HK-2 (cell line): ENCODE measurements around the gene NTRK2.

Experiments used
- DNase-seq: peaks from one replicate; pipeline ENCODE4 v3.0.0-alpha.2; 2018; ENCODE audit not compliant: unreplicated experiment

NTRK2 gene

DNA sequence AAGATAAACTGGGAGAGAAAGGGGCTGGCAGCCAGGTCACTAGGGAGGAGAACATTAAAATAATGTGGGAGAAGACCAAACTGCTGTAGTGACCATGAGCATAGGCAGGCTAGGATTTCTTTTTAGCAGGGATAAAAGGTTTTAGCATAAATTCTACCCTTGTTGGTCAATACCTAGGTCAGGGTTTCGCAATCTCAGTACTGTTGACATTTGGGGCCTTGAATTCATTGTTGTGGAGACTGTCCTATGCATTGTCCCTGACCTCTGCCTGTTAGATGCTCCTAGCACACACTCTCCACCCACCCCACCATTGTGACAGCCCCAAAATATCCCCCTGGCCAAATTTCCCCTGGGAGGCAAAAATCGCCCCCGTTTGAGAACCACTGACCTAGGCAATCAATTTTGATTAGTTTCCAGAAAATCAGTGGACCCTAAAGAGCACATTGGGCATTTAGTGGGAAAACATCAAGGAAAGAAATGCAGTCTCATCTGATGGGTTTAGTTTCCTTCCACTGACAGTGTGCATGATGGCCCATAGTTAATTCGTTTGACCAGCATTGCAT is 181.4 kb downstream of the NTRK2 start:
- no peak for DNase-seq

DNA sequence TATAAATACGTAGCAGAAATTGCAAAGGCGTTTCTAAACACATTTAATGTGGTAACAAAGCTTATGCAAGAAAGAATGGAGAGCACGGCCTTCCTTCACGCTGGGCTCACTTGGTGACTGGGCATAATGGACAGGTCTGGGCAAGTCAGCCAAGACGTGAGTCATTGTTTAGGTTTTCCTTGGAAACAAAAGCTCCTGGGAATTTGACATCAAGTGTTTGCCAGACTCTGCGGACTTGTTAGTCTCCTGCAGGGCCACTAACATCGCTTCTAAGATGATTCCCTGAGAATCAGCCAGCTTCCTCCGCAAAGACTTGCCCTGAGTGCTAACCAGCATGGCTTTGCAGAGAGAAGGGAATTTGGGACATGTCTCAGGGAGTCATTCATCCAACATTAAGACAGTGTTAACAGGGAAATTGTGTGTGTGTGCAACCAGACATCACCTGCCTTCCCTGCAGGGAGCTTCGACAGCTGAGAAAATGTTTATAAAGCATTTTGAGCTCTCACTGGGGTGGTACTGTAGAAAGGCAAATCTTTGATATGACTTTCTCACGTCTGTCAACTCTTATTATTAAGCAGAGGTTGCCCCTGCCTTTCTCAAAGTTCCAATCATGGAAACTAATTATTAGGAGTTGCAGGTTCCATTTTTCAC is 182.5 kb downstream of the NTRK2 start:
- no peak for DNase-seq

GRCh38 chr9:84852617-84853301 is 183.2 kb downstream of the NTRK2 start:
- DNase-seq: no peak

- DNase-seq: no peak
Observed at GRCh38 chr9:84856181-84856632, 186.7 kb downstream of the NTRK2 start.

DNA sequence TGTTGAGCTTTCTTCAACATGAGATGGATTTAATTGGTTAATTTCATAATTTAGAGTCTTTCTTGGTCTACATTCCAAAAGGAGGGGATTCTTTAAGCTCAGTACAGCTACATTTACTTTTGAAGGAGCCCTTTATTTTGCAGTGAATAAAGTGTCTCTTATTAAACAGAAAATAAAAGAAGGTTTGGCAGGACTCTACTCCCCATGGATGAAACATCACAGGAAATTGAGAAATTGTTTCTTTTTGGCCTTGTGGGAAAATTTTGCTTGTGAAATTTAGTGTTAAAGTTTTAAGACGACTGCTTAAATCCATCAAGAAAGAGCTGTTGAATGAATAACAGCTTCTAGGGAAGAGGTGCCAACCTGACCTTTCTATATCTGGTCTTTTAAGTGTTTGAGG is 187.7 kb downstream of the NTRK2 start:
- DNase-seq: no peak

GRCh38 chr9:84858364-84858763 is 188.8 kb downstream of the NTRK2 start:
- DNase-seq: no peak

DNA sequence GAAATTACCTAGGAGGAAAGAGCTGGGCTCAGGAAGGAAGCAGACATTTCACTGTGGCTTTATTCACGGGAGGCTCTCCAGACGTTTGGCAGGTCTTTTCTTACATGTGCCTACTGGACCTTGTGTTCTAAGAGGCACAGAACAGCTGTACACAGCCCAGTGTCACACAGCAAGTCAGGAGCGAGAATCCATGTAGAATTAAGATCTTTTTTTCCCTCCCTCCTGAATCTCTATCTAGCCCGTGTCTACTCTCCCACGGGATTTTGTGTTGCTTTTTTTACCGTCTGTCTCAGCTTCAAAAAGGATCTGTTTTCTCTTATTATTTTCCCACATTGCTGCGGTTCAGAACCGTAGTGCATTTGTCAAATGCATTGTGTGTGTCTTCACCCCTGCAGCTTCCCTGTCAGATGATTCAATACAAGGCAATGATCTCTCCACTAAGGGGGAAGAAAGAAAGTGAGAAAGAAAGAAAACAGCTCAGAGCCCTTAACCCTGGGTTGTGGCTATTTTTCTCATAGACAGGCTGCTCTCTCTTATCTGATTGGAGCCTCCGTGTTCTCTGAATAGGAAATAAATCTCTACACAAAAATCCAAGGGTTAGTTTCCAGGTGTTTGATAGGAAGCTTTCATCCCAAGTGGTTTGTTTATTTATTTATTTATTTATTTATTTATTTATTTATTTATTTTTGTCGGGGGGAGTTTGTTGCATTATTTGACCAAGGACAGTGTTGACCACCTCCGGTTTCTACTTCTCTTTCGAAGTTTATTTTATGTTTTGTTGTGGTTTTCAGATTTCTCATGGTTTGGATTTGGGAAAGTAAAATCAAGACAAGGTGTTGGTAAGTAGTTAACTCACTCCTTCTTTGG is 191.0 kb downstream of the NTRK2 start:
- no peak for DNase-seq

DNA sequence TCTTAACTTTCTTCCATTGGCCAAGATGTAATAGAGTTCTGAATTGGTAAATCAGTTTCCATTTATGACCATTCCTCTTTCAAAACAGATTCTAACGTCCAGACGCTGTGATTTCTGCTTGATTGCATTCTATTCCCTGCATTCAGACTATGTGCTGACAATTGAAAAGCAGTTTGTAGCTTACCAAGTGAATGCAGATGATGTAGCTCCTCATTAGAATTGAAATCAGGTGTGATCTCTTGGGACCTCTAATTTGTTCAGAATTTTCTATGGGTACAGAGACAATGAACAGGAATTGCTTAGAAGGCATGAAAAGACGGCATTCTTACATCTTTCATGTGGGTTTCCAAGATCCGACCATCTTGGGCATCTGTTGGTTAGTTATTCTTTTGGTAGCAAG is 191.9 kb downstream of the NTRK2 start:
- no peak for DNase-seq

DNA sequence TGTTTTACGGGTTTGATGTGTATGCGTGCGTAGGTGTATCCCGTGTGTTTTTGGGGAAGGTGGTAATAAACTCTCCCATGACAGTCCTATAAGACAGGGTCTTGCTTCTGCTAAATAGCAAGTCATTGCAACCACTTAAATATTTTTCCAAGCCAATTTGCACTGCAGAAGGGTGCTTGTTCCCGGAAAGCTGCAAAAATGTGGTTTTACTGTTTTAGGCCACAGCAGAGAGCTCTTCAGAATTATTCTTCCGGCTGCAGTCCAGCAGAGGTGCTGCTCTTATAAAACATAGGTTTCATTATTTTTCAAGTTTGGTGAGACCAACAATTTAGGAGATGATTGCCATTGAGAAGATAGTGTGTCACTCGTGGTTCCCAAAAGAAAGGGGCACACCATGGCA is 192.8 kb downstream of the NTRK2 start:
- no peak for DNase-seq

DNA sequence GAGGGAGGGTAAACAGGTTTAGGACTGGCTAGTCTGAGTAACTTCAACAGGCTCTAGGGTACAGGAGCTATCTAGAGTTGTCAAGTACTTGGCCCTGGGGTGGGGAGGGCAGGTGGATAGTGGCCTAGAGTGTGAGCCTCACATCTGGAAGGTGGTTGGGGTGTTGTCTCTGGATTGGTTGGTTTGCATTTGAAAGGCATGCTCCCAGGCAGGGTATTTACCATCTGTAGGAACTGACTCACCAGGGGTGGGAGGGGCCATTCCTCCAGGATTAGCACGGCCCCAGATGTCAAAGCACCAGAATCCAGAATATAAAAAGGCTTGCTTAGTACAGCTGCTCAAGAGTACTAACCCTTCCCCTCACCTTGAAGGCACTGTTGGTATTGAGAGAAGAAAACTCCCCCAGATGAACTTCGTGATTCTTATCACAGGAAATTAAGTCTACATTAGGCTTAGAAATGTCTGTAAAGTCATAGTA is 193.3 kb downstream of the NTRK2 start:
- DNase-seq: no peak

DNA sequence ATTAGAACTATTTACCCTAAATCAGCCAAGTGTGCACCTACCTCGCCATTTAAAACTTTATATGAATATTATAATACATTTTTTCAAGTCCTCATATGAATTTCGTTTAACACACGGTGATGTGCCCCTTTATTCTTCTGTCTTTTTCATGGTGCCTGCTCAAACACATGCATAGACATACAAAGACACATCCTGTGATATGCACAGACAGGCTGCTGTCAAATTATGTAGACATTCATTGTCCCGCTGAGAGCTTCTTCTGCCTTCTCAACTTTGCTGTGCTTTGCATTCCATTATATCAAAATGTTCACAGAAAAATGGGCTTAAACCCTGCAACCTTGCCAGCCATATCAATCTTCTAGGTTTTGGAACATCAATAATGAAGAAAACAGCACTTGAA is 193.8 kb downstream of the NTRK2 start:
- DNase-seq: no peak

DNA sequence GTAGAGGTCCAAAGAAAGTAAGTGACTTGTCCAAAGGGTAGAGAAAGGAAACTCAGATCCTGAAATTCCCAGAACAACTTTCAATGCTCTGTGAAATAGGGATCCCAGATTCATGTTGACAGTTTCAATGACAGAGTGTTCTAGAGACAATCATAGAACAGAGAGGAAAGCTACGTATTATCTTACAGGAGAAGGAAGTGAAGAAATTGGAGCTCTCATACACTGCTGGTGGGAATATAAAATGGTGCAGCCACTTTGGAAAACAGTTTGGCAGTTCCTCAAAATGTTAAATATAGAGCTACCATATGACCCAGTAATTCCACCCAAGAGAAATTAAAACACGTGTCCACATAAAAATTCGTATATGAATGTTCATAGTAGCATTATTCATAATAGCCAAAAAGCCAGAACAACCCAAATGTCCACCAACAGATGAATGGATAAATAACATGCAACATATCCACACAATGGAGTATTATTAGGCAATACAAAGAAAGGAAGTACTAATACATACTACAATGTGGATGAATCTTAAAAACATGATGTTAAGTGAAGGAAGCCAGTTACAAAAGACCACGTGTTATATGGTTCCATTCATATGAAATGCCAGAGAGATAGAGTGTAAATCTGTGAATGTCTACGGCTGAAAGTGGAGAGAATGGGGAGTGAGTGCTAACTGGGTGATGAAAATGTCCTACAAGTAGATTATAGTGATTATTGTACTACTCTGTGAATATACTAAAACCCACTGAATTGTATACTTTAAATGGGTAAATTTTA is 197.1 kb downstream of the NTRK2 start:
- DNase-seq: no peak

- DNase-seq: no peak
Observed at GRCh38 chr9:84867186-84867585, 197.7 kb downstream of the NTRK2 start.

GRCh38 chr9:84869091-84869490 is 199.6 kb downstream of the NTRK2 start:
- no peak for DNase-seq

DNA sequence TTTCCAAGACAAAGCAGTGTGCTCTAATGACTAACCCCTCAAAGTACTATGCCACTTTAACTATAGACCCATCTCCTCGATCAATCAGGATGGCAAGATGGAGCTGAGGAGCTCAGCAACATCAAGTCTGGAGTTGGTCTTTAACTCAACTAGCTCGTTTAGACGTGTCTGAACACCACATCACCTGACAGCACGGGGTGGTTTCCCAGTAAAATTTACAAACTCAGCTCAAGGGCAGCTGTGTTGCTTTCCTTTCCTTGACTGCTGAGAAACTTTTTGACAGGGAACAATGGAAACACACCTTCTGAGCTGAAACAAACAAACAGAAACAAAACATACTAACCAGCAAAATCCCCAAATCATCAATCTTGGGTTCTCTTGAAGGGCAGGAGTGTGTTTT is 202.5 kb downstream of the NTRK2 start:
- DNase-seq: no peak

DNA sequence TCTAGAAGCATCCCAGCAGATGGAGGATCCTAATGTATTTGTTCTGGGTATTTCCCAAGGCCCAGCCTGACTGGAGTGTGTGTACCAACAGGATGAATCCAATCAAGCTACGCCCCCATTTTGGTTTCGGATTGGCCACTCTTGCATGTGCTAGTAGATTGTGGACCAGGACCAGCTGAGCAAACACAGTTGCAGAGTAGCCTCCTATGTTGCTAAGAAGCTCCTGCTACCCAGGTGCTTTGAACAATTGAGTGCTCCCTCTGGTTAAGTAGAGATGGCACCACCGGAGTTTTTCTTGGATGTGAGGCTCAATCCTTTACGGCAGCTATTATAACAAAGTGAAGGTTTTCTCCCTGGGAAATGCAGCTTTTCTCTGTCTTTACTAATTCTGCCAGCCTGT is 204.5 kb downstream of the NTRK2 start:
- DNase-seq: no peak

- no peak for DNase-seq
Observed at GRCh38 chr9:84874596-84874995, 205.1 kb downstream of the NTRK2 start.

- no peak for DNase-seq
Observed at GRCh38 chr9:84875193-84875592, 205.7 kb downstream of the NTRK2 start.

DNA sequence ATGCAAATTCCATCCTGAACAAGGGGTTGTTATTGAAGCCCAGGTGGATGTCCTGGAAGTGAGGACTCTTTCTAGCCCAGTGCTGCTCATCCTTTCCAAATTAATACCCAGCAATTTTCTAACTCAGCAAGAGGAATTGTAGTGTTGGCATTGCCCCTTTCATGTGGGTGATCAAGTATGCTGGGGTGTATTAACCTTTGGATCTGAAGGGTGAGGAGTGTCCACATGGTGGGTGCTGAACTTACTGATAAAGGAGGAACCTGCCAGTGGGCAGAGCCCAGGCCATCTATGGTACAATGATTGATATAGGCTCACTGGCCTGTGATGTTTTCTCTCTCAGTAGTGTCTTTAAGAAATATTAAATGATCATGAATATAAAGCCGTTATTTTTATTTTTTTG is 210.1 kb downstream of the NTRK2 start:
- DNase-seq: no peak

DNA sequence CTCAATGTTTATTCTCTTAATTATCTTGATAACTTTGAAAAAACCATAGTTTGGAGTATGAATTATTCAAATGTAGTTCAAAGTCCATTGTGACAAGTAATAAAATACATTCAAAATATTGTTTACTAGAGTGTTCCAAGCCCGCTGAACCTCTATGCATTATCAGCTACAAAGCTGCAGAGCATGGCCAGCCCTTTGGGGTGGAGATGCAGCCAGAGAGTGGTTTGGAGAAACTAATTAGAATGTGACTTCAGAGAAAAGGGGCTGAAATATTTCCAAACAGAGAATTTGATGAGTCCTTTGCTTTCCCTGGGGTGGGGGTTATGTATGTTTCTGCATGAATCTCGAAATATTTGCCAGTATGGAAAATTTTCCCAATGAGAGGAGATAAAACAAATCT is 211.3 kb downstream of the NTRK2 start:
- DNase-seq: no peak

GRCh38 chr9:84886866-84887265 is 217.3 kb downstream of the NTRK2 start:
- DNase-seq: no peak

- no peak for DNase-seq
Observed at GRCh38 chr9:84891924-84892323, 222.4 kb downstream of the NTRK2 start.
